IPS-18c (cell line): Measurements from ENCODE around the gene LSM14B.
"Not testable (repeated sequence)": the region's sequence is repeated elsewhere in the genome, so short reads cannot be mapped to it uniquely, and the experiment has no call there.

Experiments
- H3K4me3 ChIP-seq: 2 replicates; pipeline ENCODE4 v1.7.0; 2013; ENCODE audit warnings: low read depth, mild to moderate bottlenecking, low read length, moderate library complexity; ENCODE audit not compliant: insufficient read depth
- H3K9me3 ChIP-seq: one replicate; pipeline ENCODE4 v1.6.1; 2013; ENCODE audit warnings: mild to moderate bottlenecking, low read length, moderate library complexity; ENCODE audit not compliant: control insufficient read depth, insufficient read depth

The LSM14B gene

DNA sequence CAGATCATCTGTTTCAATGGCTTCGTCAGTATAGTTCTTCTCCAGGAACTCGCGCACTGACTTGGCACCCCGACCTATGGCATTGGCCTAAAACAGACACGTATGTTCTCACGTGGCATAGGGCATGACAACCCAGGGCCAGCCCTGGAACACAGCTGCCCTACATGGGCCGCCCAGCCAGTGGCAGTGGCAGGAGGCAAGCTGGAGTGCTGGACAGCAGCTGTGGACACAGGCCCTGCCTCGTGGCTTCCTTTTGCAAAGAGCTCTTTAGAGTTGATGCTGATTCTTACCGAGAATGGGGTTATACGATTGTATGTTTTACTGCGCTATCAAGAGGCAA, 15.9 kb downstream of the LSM14B start:
- Histone ChIP-seq H3K9me3 (no peaks in the 10 kb centered on the region), H3K4me3 (no peak overlapping the region)

DNA sequence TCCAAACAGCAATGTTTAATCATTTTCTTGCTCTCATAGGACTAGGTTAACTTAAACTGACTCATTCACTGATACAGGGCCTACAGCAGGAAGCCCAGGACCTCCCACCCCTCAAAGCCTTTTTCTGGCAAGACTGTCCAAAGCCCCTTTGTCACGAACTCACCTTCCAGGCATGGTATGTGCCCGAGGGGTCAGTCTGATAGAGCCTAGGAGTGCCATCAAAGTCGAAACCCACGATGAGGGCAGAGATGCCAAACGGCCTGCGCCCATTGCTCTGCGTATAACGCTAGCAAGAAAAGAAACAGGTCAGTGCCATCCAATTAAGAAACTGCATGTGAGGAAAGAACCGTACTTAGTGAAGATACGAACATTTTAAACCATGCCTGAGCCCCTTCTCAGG, 16.6 kb downstream of the LSM14B start:
- Histone ChIP-seq H3K9me3 (no peaks in the 10 kb centered on the region), H3K4me3 (no peak overlapping the region)

- no peaks in the 10 kb centered on the region for H3K9me3 ChIP-seq
- H3K4me3 ChIP-seq: no peak overlapping the region
These were observed 17.4 kb downstream of the LSM14B start for GRCh38 chr20:62139636-62140035.

DNA sequence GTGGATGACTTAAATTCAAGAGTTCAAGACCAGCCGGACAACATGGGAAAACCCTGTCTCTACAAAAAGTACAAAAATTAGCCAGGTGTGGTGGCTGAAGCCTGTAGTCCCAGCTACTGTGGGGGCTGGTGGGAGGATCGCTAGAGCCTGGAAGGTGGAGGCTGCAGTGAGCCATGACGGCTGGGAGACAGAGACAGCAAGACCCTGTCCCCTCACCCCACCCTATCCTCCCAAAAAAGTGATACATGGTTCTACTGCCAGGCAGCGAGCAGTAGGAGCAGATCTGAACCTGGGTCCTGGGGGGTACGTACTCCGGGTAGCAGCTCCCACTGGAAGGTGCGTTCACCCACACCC, 18.7 kb downstream of the LSM14B start:
- no peak overlapping the region for H3K4me3 ChIP-seq

DNA sequence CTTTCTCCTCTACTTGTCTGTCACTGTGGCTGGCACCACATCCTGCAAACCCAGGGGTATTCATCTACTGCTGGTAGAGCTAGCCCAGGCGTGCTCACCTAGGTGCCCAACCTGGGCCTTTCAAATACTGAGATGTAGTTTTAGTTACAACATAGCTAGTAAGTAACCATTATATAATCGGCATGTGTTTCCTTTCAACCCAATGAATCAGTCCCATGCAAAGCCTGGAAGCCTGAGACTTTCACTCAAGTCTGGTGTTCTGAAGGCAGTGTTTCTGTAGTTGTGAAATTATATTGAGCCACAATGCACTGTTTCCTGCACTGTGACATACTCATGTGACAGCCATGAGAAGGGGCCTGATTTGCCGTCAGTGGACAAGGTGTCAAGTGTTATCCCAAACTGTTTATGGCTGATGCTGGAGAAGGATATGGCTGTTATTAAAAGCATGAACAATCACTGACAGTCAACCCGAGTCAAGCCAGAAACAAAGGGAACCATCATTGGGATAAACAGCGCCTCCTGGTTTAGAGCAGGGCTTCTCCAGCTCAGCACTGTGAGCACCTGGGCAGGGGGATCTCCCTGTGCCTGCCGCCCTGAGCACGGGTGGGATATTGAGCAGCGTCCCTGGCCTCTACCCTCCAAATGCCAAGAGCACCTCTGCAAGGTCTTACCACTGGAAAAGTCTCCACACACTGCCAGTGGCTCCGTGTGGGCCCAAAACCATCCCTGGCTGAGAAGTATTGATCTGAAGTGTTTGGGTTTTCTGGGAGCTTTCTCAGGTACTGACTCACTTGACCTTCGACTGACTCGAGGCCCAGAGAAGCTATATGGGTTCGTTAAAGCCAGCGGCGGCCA, 19.3 kb downstream of the LSM14B start:
- Histone ChIP-seq H3K4me3 (peak overlapping the region; percentile 76), H3K9me3 (no peaks in the 10 kb centered on the region)

More for the DNA sequence above, 18.7 kb downstream of the LSM14B start:
- H3K9me3 ChIP-seq: no peaks in the 10 kb centered on the region

GRCh38 chr20:62142252-62143080, 20.2 kb downstream of the LSM14B start:
- Histone ChIP-seq H3K9me3 (no peaks in the 10 kb centered on the region), H3K4me3 (peak overlapping the region; percentile 76)

DNA sequence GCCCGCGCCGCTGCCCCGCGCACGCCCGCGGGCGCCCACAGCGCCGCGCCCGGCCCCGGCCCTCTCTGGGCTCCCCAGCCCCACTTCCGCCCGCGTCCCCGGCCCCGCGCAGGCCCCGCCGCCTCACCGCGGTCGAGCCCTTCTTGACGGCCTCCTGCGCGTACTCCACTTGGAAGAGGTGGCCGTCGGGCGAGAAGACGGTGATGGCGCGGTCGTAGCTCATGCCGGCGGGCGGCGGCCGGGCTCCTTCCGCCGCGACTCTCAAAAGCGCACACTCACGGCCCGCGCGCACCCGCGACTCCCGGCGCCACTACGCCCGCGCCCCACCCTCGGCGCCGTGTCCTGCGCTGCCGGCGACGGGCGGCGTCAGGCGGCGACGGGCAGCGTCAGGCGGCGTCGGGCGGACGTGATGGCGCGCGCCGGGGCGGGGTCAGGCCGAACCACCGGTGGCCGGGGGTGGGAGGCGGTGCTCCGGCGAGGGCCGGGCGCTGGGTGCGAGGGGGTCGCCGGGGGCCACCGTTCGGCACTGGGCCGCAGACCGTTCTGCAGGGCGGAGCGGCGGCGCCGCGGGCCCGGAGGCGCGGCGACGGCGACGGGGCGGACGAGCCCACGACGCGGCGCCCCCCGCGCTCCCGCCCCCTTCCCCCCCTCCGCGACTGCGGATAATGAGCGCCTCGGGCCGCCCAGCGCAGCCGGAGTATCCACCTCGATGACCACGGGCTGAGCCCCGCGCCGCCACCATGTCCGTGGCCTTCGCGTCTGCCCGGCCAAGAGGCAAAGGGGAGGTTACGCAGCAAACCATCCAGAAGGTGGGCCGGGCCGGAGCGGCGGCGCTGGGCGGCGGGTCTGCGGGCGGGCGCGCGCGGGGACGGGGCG, 21.0 kb downstream of the LSM14B start, which contains the start of the genes PSMA7 and SS18L1:
Gene PSMA7, minus strand, starts transcription at position 314 of the 876 bp plus-strand sequence. Its CDS starts 91 bp downstream, at position 223.
Gene SS18L1, plus strand, starts transcription at position 689 of the 876 bp plus-strand sequence. Its CDS starts 52 bp downstream, at position 741.
- Histone ChIP-seq H3K9me3 (no peaks in the 10 kb centered on the region), H3K4me3 (peak within 1 kb of the TSS; percentile 76)

DNA sequence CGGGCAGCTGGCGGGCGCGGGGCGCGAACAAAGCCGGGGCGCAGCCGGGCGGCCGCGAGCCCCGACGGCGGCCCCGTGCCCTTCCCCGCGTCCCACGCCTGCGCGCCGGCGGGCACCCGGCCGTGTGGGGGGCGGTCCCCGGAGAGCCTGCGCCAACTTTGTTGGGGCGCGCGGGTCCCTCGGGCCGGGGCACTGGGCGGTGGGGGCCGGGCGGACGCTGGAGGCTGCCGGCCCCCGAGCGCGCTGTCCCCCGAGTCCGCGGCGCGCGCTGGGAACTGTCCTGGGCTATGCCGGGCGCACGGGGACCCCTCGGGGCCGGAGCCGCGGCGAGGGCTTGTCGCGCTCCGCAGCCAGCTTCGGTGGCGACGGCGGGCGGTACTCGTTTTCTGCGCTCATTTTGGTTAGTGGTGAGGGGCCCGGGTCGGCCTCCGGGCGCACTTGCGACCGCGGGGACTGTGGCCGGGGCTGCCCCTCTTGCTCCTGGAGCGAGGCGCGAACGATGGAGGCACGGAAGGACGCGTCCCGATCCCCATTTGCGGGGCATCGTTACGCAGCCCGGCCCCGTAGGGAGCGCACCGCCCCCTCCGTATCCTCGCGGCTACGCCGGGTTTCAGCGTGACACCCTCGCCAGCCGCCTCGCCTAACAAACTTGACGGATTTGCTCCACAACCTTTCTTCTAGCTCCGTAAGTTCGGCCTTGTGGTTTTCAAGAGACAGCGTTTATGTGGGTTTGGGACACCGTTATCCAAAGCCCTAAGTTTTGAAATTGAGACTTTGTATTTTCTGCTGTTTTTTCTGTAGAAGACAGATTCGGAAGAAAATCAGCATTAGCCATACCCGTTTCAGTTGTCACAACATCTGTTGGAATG, 21.9 kb downstream of the LSM14B start:
- Histone ChIP-seq H3K4me3 (peak overlapping the region; percentile 70), H3K9me3 (no peaks in the 10 kb centered on the region)

GRCh38 chr20:62145688-62146018, 23.4 kb downstream of the LSM14B start:
- Histone ChIP-seq H3K9me3 (no peaks in the 10 kb centered on the region), H3K4me3 (no peak overlapping the region)

DNA sequence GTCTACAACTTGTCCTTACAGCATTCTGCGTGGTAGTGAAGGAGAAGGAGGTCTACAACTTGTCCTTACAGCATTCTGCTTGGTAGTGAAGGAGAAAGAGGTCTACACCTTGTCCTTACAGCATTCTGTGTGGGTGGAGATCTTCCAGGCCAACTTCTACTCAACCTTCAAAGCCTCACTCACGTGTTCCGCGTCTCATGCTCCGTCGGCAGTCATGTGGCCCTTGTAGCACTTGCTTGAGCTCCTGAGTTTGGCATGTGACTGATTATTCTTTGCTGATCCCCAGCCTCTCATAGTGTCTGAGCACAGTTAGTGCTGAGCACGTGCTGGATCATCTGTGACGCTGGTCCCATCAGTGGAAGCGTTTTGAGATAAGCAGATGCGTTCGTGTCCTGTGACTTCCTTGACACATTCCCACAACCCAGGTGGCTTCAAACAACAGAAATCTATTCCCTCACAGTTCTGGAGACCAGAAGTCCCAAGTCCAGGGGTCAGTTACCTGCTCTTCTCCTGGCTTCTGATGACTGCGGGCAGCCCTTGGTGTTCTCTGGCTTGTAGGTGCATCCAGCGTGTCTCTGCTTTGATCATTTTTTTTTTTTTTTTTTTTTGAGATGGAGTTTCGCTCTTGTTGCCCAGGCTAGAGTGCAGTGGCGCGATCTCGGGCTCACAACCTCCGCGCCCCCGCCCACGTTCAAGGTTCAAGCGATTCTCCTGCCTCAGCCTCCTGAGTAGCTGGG, 23.9 kb downstream of the LSM14B start:
- no peak overlapping the region for H3K4me3 ChIP-seq
- no peaks in the 10 kb centered on the region for H3K9me3 ChIP-seq

DNA sequence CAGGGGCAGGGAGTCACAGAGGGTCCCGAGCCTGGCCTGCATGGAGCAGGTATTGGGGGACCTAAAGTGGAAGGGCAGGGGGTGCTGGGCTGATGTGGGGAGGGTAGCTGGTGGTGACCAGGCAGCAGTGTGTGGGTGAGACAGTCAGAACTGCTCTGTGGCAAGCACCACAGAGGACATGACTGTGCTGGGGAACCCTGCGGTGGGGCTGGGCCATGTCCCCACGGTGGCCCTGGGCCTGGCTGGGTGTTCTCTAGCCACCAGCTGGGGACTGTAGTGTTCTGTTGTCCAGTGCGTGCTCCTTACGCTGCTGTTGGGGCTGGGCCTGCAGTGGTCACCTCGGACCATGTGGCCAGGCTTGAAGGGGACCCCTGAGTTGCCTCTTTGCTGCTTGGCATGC, 24.9 kb downstream of the LSM14B start:
- no peak overlapping the region for H3K4me3 ChIP-seq
- no peaks in the 10 kb centered on the region for H3K9me3 ChIP-seq

- no peak overlapping the region for H3K4me3 ChIP-seq
- H3K9me3 ChIP-seq: no peaks in the 10 kb centered on the region
These were observed 25.3 kb downstream of the LSM14B start for GRCh38 chr20:62147528-62147927.

GRCh38 chr20:62148383-62148782, 26.1 kb downstream of the LSM14B start:
- not testable (repeated sequence) for H3K9me3 ChIP-seq, H3K4me3 ChIP-seq

- Histone ChIP-seq H3K9me3 (no peaks in the 10 kb centered on the region), H3K4me3 (no peak overlapping the region)
These were observed 26.6 kb downstream of the LSM14B start for GRCh38 chr20:62148908-62149314.

DNA sequence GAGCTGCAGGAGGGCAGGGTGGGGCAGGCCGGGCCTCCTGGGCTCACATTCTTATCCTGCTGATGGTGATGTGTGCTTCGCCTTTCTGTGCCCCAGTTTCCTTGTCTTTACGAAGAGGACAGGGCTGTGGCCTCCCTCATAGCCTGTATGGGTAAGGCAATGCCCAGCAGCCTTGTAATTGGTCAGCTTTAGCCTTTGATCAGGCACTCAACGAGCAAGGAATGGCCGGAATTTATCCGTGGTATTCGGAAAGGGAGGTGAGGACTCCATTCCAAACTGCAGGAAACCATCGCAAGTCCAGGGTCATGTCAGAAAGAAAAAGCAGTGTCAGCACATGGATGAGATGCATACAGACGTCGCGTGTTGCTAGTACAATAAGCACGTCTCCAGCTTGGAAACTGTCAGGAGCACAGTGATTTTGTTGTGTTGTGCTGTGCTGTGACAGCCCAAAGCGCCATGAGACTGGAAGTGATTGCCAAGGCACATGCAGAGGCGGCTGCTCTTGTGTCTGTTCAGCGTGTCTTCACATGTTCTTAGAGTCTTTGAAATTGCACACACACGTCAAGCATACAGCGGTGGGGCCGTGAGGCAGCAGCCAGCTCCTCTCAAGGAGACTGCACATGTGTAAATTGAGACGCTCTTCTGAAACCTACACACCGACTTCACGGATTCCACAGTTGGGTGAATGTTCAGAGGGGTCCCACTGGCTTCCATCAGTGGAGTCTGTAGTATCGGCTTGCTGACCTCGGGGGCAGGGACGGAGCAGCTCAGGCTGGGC, 27.4 kb downstream of the LSM14B start:
- H3K4me3 ChIP-seq: no peak overlapping the region

GRCh38 chr20:62150310-62150575, 28.0 kb downstream of the LSM14B start:
- Histone ChIP-seq H3K4me3 (no peak overlapping the region), H3K9me3 (no peaks in the 10 kb centered on the region)

More for the DNA sequence above, 27.4 kb downstream of the LSM14B start:
- H3K9me3 ChIP-seq: no peaks in the 10 kb centered on the region
